MCF 10A (cell line): ENCODE data around the gene COA8. TPM values are rescaled to one million over a fixed set of nuclear protein-coding genes. Genes with fewer than 3 reads are reported as not detected.

ENCODE experiments used
- BruUV-seq: library from RNA; stranded (reverse); fragments of 400-500 nt; replicated peaks from 2 replicates; lab custom pipeline; 2021; lab: Mats Ljungman, UMichigan
- CTCF ChIA-PET: fragments of 300-600 bp; sonication (Branson Sonifier 250); formaldehyde crosslinking; extraction: SDS; loops from one replicate; lab custom pipeline; 2021; ENCODE audit warnings: antibody characterized with exemption, inconsistent platforms; lab: Yijun Ruan, JAX
- POLR2A ChIA-PET: fragments of 300-600, 350-650 bp; sonication (Branson Sonifier 250); formaldehyde crosslinking; extraction: SDS; loops from one replicate; lab custom pipeline; 2020; ENCODE audit warnings: antibody characterized with exemption, inconsistent platforms; lab: Yijun Ruan, JAX
- DNase-seq: peaks from one replicate; pipeline ENCODE4 v3.0.0-alpha.2; 2018; ENCODE audit not compliant: unreplicated experiment
- H3K27ac Mint-ChIP-seq: one replicate; pipeline ENCODE4 v1.8.0; 2022; ENCODE audit warnings: mild to moderate bottlenecking, low read depth, mixed read lengths; ENCODE audit not compliant: unreplicated experiment
- H3K27me3 Mint-ChIP-seq: one replicate; pipeline ENCODE4 v1.8.0; 2022; ENCODE audit warnings: mixed read lengths; ENCODE audit not compliant: insufficient read depth, unreplicated experiment
- H3K36me3 Mint-ChIP-seq: one replicate; pipeline ENCODE4 v1.8.0; 2022; ENCODE audit warnings: mild to moderate bottlenecking, moderate library complexity, mixed read lengths; ENCODE audit not compliant: insufficient read depth, unreplicated experiment
- H3K4me1 Mint-ChIP-seq: one replicate; pipeline ENCODE4 v1.8.0; 2022; ENCODE audit warnings: mixed read lengths; ENCODE audit not compliant: insufficient read depth, unreplicated experiment
- H3K4me3 Mint-ChIP-seq: one replicate; pipeline ENCODE4 v1.8.0; 2022; ENCODE audit warnings: mild to moderate bottlenecking, moderate library complexity, mixed read lengths; ENCODE audit not compliant: unreplicated experiment
- H3K9me3 Mint-ChIP-seq: one replicate; pipeline ENCODE4 v1.8.0; 2022; ENCODE audit warnings: mixed read lengths; ENCODE audit not compliant: unreplicated experiment
- CTCF ChIP-seq: fragments of 200-600 bp; IDR thresholded peaks from one replicate; pipeline ENCODE4 v1.8.0; 2022; ENCODE audit warnings: antibody characterized with exemption, mild to moderate bottlenecking; ENCODE audit not compliant: unreplicated experiment
- intact Hi-C: fragments of 100-400 bp; cut with micrococcal nuclease; formaldehyde crosslinking; loops from 2 replicates; pipeline ENCODE4 v1.14.1; 2022
- total RNA-seq: library from RNA; stranded (reverse); gene quantifications from 2 replicates; pipeline ENCODE4 v1.2.3, GENCODE V29; 2022

Gene COA8
- total RNA-seq, 1 experiment from 2014 or later = 68.9 TPM

DNA sequence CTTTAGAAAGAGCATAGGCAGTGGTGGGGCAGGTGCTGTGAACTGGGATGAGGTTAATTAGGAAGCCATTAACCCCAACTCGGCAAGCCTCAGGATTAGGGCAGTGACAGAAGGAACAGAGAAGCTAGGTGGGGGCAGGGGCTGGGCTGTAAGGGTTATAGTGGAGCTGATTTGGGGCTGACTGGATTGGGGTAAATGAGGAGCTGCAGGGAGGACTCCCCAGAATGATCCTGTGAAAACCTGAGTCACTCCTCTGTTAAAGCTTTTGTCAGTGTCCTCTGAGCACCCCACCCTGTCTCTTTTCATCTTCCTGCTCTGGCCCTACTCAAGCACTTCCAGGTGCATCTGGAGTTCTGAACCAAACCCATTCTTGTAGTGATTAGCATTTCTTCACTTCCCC lies 70.6 kb downstream of the COA8 start:
- POLR2A ChIA-PET = interaction anchor here (0.7 kb wide), 1 partner anchor 610 kb away, joined by 3 read pairs; no protein-coding TSS in a partner anchor

DNA sequence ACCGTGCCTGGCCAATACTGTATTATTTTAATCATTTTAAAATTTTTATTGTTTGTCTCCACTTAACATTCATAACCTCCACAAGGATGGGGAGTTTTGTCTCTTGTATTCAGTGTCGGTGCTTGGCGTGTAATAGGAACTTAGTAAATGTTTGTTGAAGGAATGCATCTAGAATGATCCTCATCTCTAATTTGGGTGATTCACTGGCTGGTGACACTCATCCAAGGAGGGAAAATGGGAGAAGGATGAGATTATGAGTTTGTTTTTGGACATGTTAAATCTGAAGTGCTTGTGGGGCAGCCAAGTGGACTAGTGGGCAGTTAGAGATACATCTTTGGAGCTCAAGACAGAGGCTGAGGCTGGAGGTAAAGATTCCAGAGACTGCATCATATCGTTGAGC lies 71.4 kb downstream of the COA8 start:
- no TSS peak for BruUV-seq
- peaks cover 56% of the 10 kb centered on the region for H3K36me3 Mint-ChIP-seq
- H3K9me3 Mint-ChIP-seq = no peaks in the 10 kb centered on the region
- H3K27ac Mint-ChIP-seq = peak overlapping the region; percentile 40
- H3K27me3 Mint-ChIP-seq = no peaks in the 10 kb centered on the region
- no peak for DNase-seq
- ChIA-PET CTCF (no interaction called here), POLR2A (interaction anchor here (0.7 kb wide), 1 partner anchor 610 kb away, joined by 3 read pairs; no protein-coding TSS in a partner anchor)
- intact Hi-C loops = no loop called here
- peaks cover 23% of the 10 kb centered on the region for H3K4me1 Mint-ChIP-seq
- no peak for TF ChIP-seq CTCF
- H3K4me3 Mint-ChIP-seq = no peak overlapping the region

More for the DNA sequence above, 70.6 kb downstream of the COA8 start:
- Mint-ChIP-seq H3K27ac (peak overlapping the region; percentile 57), H3K4me1 (peaks cover 18% of the 10 kb centered on the region), H3K36me3 (peaks cover 56% of the 10 kb centered on the region), H3K9me3 (no peaks in the 10 kb centered on the region), H3K4me3 (no peak overlapping the region), H3K27me3 (no peaks in the 10 kb centered on the region)
- no peak for TF ChIP-seq CTCF
- CTCF ChIA-PET = no interaction called here
- no peak for DNase-seq
- BruUV-seq = no TSS peak
- intact Hi-C loops = no loop called here

DNA sequence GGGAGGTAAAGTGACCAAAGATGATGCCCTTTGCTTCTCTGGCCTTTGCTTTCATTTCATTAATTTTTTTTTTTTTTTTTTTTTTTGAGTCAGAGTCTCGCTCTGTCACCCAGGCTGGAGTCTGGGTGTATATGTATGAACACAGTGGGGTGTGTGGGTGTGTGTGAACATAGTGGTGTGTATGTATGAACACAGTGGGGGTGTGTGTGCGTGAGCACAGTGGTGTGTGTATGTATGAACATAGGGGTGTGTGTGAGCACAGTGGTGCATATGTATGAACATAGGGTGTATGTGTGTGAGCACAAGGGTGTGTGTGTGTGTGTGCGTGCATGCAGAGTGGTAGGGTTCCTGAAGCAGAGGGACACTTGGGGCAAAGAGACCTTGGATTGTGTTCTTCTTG lies 75.8 kb downstream of the COA8 start:
- no peak overlapping the region for H3K4me3 Mint-ChIP-seq

More for the DNA sequence above, 75.8 kb downstream of the COA8 start:
- BruUV-seq = no TSS peak
- no peak for DNase-seq
- intact Hi-C loops = no loop called here
- ChIA-PET POLR2A (interaction anchor here (1.6 kb wide), 1 partner anchor 9 kb away, joined by 4 read pairs; no protein-coding TSS in a partner anchor), CTCF (interaction anchor here (1.6 kb wide), 1 partner anchor 11 kb away, joined by 3 read pairs; no protein-coding TSS in a partner anchor)
- Mint-ChIP-seq H3K4me1 (peaks cover 27% of the 10 kb centered on the region), H3K9me3 (no peaks in the 10 kb centered on the region), H3K27me3 (no peaks in the 10 kb centered on the region), H3K27ac (no peak overlapping the region), H3K36me3 (peaks cover 35% of the 10 kb centered on the region)
- TF ChIP-seq CTCF = no peak

Other genes with a start within 250 kb of the COA8 start
- gene EIF5, start 228.7 kb upstream of the COA8 start, total RNA-seq = 149 and 327 TPM in 2 replicates
- 102 and 130 TPM in 2 replicates for gene MARK3, start 177.5 kb upstream of the COA8 start, total RNA-seq
- gene CKB, start 40.1 kb upstream of the COA8 start, total RNA-seq = 5.7 and 8.5 TPM in 2 replicates
- gene TRMT61A, start 33.8 kb upstream of the COA8 start, total RNA-seq = 10.2 and 15.8 TPM in 2 replicates
- 30.9 and 35.3 TPM in 2 replicates for gene BAG5, start 303 bp upstream of the COA8 start, total RNA-seq
- gene KLC1, start 66.3 kb downstream of the COA8 start, total RNA-seq = 216 and 220 TPM in 2 replicates
- 9.4 and 17.5 TPM in 2 replicates for gene XRCC3, start 152.5 kb downstream of the COA8 start, total RNA-seq
- gene ZFYVE21, start 152.8 kb downstream of the COA8 start, total RNA-seq = 28.6 and 35.5 TPM in 2 replicates